Omental fat pad (tissue), 4 donors: ENCODE measurements around the gene SLC16A1. TPM values are rescaled to one million over a fixed set of nuclear protein-coding genes. Genes with fewer than 3 reads are reported as not detected.

Source experiments
- ATAC-seq: fragments of 150-250 bp; one replicate; pipeline ENCODE4 v1.9.1; 2016; ENCODE audit warnings: mild to moderate bottlenecking, moderate library complexity; ENCODE audit not compliant: low FRiP score
- DNase-seq: peaks from one replicate; pipeline ENCODE4 v3.0.0-alpha.2; 2019; ENCODE audit warnings: low spot score
- total RNA-seq, 4 donors: library from RNA; depleted of rRNA; stranded (reverse); fragments of >200 nt; gene quantifications; one replicate each; pipeline ENCODE4 v1.1.0, GENCODE V29; 2016
- TF ChIP-seq, protein P1 (sequence below), 3 donors: fragments of 450-650 bp; IDR thresholded peaks; one replicate each; pipeline ENCODE4 v1.5.1; 2016 to 2017; ENCODE audit warnings: antibody characterized with exemption in 3 of 3, mild to moderate bottlenecking in 3 of 3, moderate library complexity in 2 of 3

Gene SLC16A1
- total RNA-seq, 4 donors from 2014 or later: 15.1 to 125 (median 78.3) TPM

DNA sequence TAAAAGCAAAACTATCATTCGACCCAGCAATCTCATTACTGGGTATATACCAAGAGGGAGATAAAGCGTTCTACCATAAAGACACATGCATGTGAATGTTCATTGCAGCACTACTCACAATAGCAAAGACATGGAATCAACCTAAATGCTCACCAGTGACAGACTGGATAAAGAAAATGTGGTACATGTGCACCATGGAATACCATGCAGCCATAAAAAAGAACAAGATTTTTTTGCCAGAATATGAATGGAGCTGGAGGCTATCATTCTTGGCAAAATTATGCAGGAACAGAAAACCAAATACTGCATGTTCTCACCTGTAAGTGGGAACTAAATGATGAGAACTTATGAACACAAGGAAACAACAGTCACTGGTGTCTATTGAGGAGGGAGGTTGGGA, 79.7 kb downstream of the SLC16A1 start:
- ATAC-seq (no peak), DNase-seq (no peak)
- TF ChIP-seq, protein P1, sequence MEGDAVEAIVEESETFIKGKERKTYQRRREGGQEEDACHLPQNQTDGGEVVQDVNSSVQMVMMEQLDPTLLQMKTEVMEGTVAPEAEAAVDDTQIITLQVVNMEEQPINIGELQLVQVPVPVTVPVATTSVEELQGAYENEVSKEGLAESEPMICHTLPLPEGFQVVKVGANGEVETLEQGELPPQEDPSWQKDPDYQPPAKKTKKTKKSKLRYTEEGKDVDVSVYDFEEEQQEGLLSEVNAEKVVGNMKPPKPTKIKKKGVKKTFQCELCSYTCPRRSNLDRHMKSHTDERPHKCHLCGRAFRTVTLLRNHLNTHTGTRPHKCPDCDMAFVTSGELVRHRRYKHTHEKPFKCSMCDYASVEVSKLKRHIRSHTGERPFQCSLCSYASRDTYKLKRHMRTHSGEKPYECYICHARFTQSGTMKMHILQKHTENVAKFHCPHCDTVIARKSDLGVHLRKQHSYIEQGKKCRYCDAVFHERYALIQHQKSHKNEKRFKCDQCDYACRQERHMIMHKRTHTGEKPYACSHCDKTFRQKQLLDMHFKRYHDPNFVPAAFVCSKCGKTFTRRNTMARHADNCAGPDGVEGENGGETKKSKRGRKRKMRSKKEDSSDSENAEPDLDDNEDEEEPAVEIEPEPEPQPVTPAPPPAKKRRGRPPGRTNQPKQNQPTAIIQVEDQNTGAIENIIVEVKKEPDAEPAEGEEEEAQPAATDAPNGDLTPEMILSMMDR (IDR thresholded peaks at IDR 0.05): no peak

GRCh38 chr1:112872551-112872962, 83.4 kb downstream of the SLC16A1 start:
- TF ChIP-seq, protein P1 (IDR thresholded peaks at IDR 0.05): no peak
- DNase-seq: no peak
- ATAC-seq: peak; percentile 79

- DNase-seq (no peak), ATAC-seq (no peak)
- TF ChIP-seq, protein P1 (IDR thresholded peaks at IDR 0.05): no peak
Observed at GRCh38 chr1:112870887-112871646, 84.9 kb downstream of the SLC16A1 start.

DNA sequence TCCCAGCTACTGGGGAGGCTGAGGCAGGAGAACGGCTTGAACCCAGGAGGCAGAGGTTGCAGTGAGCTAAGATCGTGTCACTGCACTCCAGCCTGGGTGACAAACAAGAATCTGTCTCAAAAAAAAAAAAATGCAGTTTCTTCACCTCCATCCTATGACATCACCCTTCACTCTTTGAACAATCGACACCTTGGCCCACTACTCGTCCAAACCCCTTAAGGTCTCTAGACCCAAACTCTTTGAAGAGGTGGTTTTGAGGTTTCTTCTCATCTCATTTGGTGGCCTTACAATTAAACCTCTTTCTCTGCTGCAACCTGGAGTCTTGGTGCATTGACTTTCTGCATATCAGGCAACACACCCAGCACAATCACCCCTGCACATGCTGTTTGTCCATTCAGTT, 86.1 kb downstream of the SLC16A1 start:
- ATAC-seq: no peak
- TF ChIP-seq, protein P1 (IDR thresholded peaks at IDR 0.05): no peak

DNA sequence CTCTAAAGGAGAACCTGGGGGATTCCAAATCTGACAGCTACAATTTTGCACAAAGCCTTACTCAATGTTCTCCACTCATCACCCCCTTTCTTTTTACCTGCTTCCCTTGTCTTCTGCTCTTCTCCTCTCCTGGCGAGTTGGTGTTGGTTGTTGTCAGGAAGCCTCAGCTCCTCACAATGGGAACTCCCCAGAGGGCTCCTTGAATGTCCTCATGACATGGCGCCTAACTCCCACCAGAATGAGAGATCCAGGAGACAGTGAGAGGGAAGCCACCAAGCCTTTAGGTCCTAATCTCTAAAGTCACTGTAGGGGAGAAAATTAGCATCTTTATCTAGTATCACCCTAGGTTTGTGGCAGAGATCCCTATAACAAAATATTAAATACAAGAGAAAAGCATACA, 87.8 kb downstream of the SLC16A1 start:
- ATAC-seq (no peak), DNase-seq (no peak)
- TF ChIP-seq, protein P1 (IDR thresholded peaks at IDR 0.05): no peak

More for the DNA sequence above, 86.1 kb downstream of the SLC16A1 start:
- no peak for DNase-seq

DNA sequence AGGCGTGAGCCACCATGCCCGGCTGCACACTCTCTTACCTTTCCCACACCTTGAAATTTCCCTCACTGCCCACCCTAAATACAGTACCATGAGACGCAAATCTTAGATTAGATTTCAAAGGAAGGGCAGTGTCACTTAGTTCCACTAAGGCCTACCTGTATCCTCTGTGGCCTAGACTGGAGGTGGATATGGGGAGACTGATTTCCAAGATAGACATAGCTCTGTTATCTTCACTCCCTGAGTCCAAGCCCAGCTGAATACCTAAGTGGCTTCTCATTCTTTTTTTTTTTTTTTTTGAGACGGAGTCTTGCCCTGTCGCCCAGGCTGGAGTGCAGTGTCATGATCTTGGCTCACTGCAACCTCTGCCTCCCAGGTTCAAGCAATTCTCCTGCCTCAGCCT, 89.0 kb downstream of the SLC16A1 start:
- DNase-seq (no peak), ATAC-seq (no peak)
- TF ChIP-seq, protein P1 (IDR thresholded peaks at IDR 0.05): no peak

GRCh38 chr1:112866151-112866550, 89.8 kb downstream of the SLC16A1 start:
- ATAC-seq (no peak), DNase-seq (no peak)
- TF ChIP-seq, protein P1 (IDR thresholded peaks at IDR 0.05): no peak
